A673 (cell line): Measurements from ENCODE around the gene RHBDF2. TPM values are rescaled to one million over a fixed set of nuclear protein-coding genes. Genes with fewer than 3 reads are reported as not detected.

Experiments used
- BruUV-seq: library from RNA; stranded (reverse); fragments of 400-500 nt; replicated peaks from 2 replicates; lab custom pipeline; 2021; lab: Mats Ljungman, UMichigan
- CTCF ChIA-PET: fragments of 300-600 bp; sonication (Branson Sonifier 250); formaldehyde crosslinking; loops from one replicate; lab custom pipeline; 2022; ENCODE audit warnings: antibody characterized with exemption; lab: Charles Lee
- POLR2A ChIA-PET: fragments of 300-600 bp; sonication (Branson Sonifier 250); formaldehyde crosslinking; loops from one replicate; lab custom pipeline; 2022; ENCODE audit warnings: antibody characterized with exemption; ENCODE audit not compliant: low non-redundant PET; lab: Charles Lee
- DNase-seq: peaks from one replicate; pipeline ENCODE4 v3.0.0-alpha.2; 2015; ENCODE audit warnings: low spot score
- H3K27ac ChIP-seq: fragments of 200-600 bp; sonication (generic); 2 replicates; pipeline ENCODE4 v1.5.1; 2016; ENCODE audit warnings: mixed run types, low read depth, mild to moderate bottlenecking, mixed read lengths, antibody characterized with exemption, low read length; ENCODE audit not compliant: poor library complexity, severe bottlenecking
- H3K27me3 ChIP-seq: fragments of 200-600 bp; sonication (generic); replicated peaks from 2 replicates; pipeline ENCODE4 v1.6.1; 2017; ENCODE audit warnings: mixed run types, low read depth, mild to moderate bottlenecking, mixed read lengths, antibody characterized with exemption, low read length; ENCODE audit not compliant: insufficient read depth, poor library complexity
- H3K36me3 ChIP-seq: fragments of 200-600 bp; sonication (generic); 2 replicates; pipeline ENCODE4 v1.6.1; 2016; ENCODE audit warnings: mixed run types, mild to moderate bottlenecking, mixed read lengths, antibody characterized with exemption, low read length; ENCODE audit not compliant: insufficient read depth, poor library complexity, severe bottlenecking
- H3K4me1 ChIP-seq: fragments of 200-600 bp; sonication (generic); 2 replicates; pipeline ENCODE4 v1.6.1; 2017; ENCODE audit warnings: mixed run types, mild to moderate bottlenecking, mixed read lengths, antibody characterized with exemption, low read length; ENCODE audit not compliant: insufficient read depth, poor library complexity, severe bottlenecking
- H3K4me3 ChIP-seq: fragments of 200-600 bp; sonication (generic); 2 replicates; pipeline ENCODE4 v1.5.1; 2016; ENCODE audit warnings: low read depth, mixed run types, mild to moderate bottlenecking, mixed read lengths, low read length; ENCODE audit not compliant: poor library complexity, severe bottlenecking
- H3K9me3 ChIP-seq: fragments of 200-600 bp; sonication (generic); 2 replicates; pipeline ENCODE4 v1.6.1; 2016; ENCODE audit warnings: mixed run types, low read depth, mild to moderate bottlenecking, mixed read lengths, antibody characterized with exemption, low read length; ENCODE audit not compliant: poor library complexity, severe bottlenecking
- CTCF ChIP-seq: fragments of 300-800, 200-600 bp; sonication (generic); conservative IDR thresholded peaks from 2 replicates; pipeline ENCODE4 v1.5.1; 2017; ENCODE audit warnings: low read depth, mild to moderate bottlenecking, antibody characterized with exemption, low read length, moderate library complexity, mixed read lengths
- EZH2 ChIP-seq: fragments of 200-600 bp; sonication (generic); IDR thresholded peaks from 2 replicates; pipeline ENCODE4 v1.6.1; 2017; ENCODE audit warnings: borderline replicate concordance, low read depth, mild to moderate bottlenecking, mixed read lengths, antibody characterized with exemption, low read length; ENCODE audit not compliant: poor library complexity, severe bottlenecking
- intact Hi-C: fragments of 100-400 bp; cut with micrococcal nuclease; formaldehyde crosslinking; loops from one replicate; pipeline ENCODE4 v1.10.0; 2022; ENCODE audit not compliant: unreplicated experiment
- total RNA-seq: library from RNA; stranded (reverse); gene quantifications from 2 replicates; pipeline ENCODE4 v1.2.3, GENCODE V29; 2021

The RHBDF2 gene
- total RNA-seq, 1 experiment from 2014 or later: 20.4 TPM

DNA sequence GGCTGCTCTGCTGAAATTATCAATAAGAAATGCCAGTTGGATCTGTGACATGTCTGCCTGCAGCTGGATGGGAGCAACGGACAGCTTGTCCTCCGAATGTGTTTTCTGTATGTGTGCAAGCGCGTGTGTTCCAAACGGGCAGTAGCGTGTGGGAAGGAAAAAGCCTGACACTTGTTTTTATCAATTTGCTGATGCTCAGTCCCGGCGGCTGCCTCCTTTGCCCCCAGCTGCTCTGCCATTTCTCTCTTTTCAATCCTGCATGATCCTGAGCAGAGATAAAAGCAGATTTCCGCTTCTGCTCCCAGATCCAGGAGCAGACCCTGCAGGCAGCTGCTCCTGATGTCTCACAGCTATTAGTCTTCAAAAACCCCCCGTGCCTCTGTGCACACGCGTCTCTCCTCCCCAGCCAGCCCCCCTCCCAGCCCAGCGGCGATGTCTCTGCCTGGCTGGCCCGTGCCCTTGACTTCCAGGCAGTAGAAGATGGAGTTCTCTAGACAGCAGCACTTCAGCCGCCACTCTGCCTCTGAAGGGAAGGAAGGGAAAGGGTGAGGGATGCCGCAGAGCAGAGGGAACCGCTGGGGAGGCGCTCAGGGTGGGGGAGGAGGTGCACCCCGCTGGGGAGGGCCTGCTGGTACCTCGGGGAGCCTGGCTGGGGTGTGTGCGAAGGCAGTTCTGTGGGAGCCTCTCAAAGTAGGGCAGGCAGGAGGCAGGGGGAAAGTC is 42.8 kb upstream of the RHBDF2 start:
- Histone ChIP-seq H3K4me3 (no peak overlapping the region), H3K27me3 (no peaks in the 10 kb centered on the region), H3K4me1 (peaks cover 44% of the 10 kb centered on the region), H3K9me3 (no peaks in the 10 kb centered on the region), H3K36me3 (no peaks in the 10 kb centered on the region), H3K27ac (no peak overlapping the region)
- ChIA-PET CTCF (interaction anchor here (0.6 to 1.0 kb wide), 2 partner anchors 21 to 176 kb away, joined by 3 to 4 read pairs; no protein-coding TSS in a partner anchor), POLR2A (interaction anchor here (0.5 kb wide), 1 partner anchor 72 kb away, joined by 8 read pairs; no protein-coding TSS in a partner anchor)
- no peak for DNase-seq
- no TSS peak for BruUV-seq
- TF ChIP-seq EZH2: no peak
- intact Hi-C loops: no loop called here

- CTCF ChIA-PET: interaction anchor here (1.0 kb wide), 1 partner anchor 21 kb away, joined by 3 read pairs; no protein-coding TSS in a partner anchor
- TF ChIP-seq EZH2 (no peak), CTCF (no peak)
- Histone ChIP-seq H3K27me3 (peaks cover under 1% of the 10 kb centered on the region), H3K4me3 (no peak overlapping the region), H3K4me1 (peaks cover 44% of the 10 kb centered on the region), H3K27ac (no peak overlapping the region), H3K36me3 (no peaks in the 10 kb centered on the region), H3K9me3 (no peaks in the 10 kb centered on the region)
- POLR2A ChIA-PET: interaction anchor here (0.5 kb wide), 1 partner anchor 72 kb away, joined by 8 read pairs; no protein-coding TSS in a partner anchor
- no TSS peak for BruUV-seq
- intact Hi-C loops: no loop called here
- DNase-seq: no peak
These were observed 42.2 kb upstream of the RHBDF2 start for GRCh38 chr17:76543482-76543825.

GRCh38 chr17:76542984-76543383 is 41.8 kb upstream of the RHBDF2 start:
- no peaks in the 10 kb centered on the region for H3K36me3 ChIP-seq
- H3K27ac ChIP-seq: no peak overlapping the region
- no peak for DNase-seq
- intact Hi-C loops: no loop called here
- ChIA-PET CTCF (no interaction called here), POLR2A (no interaction called here)
- H3K4me1 ChIP-seq: peaks cover 44% of the 10 kb centered on the region
- BruUV-seq: no TSS peak
- H3K9me3 ChIP-seq: no peaks in the 10 kb centered on the region
- H3K4me3 ChIP-seq: no peak overlapping the region
- TF ChIP-seq EZH2 (no peak), CTCF (no peak)
- H3K27me3 ChIP-seq: peaks cover 5% of the 10 kb centered on the region
